ENCODE data around the gene UBR1.
A peak's percentile ranks its signal among the peaks of the same experiment; 100 is the strongest.
"Not testable (repeated sequence)": the region's sequence is repeated elsewhere in the genome, so short reads cannot be mapped to it uniquely, and the experiment has no call there.

The UBR1 gene

GRCh38 chr15:43105778-43106485 lies at the start of gene UBR1:
Gene UBR1, minus strand, starts transcription at chr15:43106038. Its CDS starts 16 bp downstream, at chr15:43106022.
- DNase-seq: peak; percentile 90

- no peak for DNase-seq
Measured at GRCh38 chr15:43153269-43153668, 47.4 kb upstream of the UBR1 start.

- DNase-seq: no peak
Measured at GRCh38 chr15:43151688-43152087, 45.9 kb upstream of the UBR1 start.

GRCh38 chr15:43150191-43150929 lies 44.5 kb upstream of the UBR1 start:
- no peak for DNase-seq

GRCh38 chr15:43146184-43146583 lies 40.3 kb upstream of the UBR1 start:
- DNase-seq: no peak

GRCh38 chr15:43144512-43144911 lies 38.7 kb upstream of the UBR1 start:
- DNase-seq: no peak

- DNase-seq: no peak
Measured at GRCh38 chr15:43143203-43143941, 37.5 kb upstream of the UBR1 start.

GRCh38 chr15:43135351-43135750 lies 29.5 kb upstream of the UBR1 start:
- no peak for DNase-seq

- DNase-seq: no peak
Measured at GRCh38 chr15:43134157-43134635, 28.4 kb upstream of the UBR1 start.

- peak; percentile 67 for DNase-seq
Measured at GRCh38 chr15:43133430-43134156, 27.8 kb upstream of the UBR1 start, which contains the start of gene TMEM62. Gene TMEM62, plus strand, starts transcription at chr15:43133586. Its CDS starts 217 bp downstream, at chr15:43133803.

- DNase-seq: no peak
Measured at GRCh38 chr15:43132830-43133429, 27.1 kb upstream of the UBR1 start.

- no peak for DNase-seq
Measured at GRCh38 chr15:43128980-43129335, 23.1 kb upstream of the UBR1 start.

- not testable (repeated sequence) for DNase-seq
Measured at GRCh38 chr15:43128174-43128979, 22.5 kb upstream of the UBR1 start.

GRCh38 chr15:43127752-43128151 lies 21.9 kb upstream of the UBR1 start:
- no peak for DNase-seq

- DNase-seq: no peak
Measured at GRCh38 chr15:43126356-43126755, 20.5 kb upstream of the UBR1 start.

- no peak for DNase-seq
Measured at GRCh38 chr15:43125100-43125661, 19.3 kb upstream of the UBR1 start.

GRCh38 chr15:43121863-43122262 lies 16.0 kb upstream of the UBR1 start:
- no peak for DNase-seq

- DNase-seq: no peak
Measured at GRCh38 chr15:43118829-43119228, 13.0 kb upstream of the UBR1 start.

- no peak for DNase-seq
Measured at GRCh38 chr15:43118286-43118685, 12.4 kb upstream of the UBR1 start.

GRCh38 chr15:43111354-43111753 lies 5.5 kb upstream of the UBR1 start:
- no peak for DNase-seq

- no peak for DNase-seq
Measured at GRCh38 chr15:43107751-43108150, 1.9 kb upstream of the UBR1 start.

Data from NK-92 treated with Interleukin-12 subunit alpha and Interleukin-12 subunit beta, amount 100 ng/mL, for 24 hours (cell line).